ENCODE measurements around the gene TMEM174.

Gene TMEM174

GRCh38 chr5:73172951-73173350 lies at the start of gene TMEM174:
Gene TMEM174 (plus strand): TSS chr5:73173193. CDS start chr5:73173244, 51 bp downstream.
- no peak for DNase-seq

- no peak for DNase-seq
Observed at GRCh38 chr5:73125289-73125688, 47.7 kb upstream of the TMEM174 start.

- no peak for DNase-seq
Observed at GRCh38 chr5:73126381-73126780, 46.6 kb upstream of the TMEM174 start.

GRCh38 chr5:73126957-73127356 lies 46.0 kb upstream of the TMEM174 start:
- no peak for DNase-seq

- DNase-seq, result no peak
Observed at GRCh38 chr5:73129143-73129542, 43.9 kb upstream of the TMEM174 start.

GRCh38 chr5:73130811-73131210 lies 42.2 kb upstream of the TMEM174 start:
- no peak for DNase-seq

GRCh38 chr5:73131711-73132425 lies 41.1 kb upstream of the TMEM174 start:
- DNase-seq, result no peak

- DNase-seq, result no peak
Observed at GRCh38 chr5:73132759-73133158, 40.2 kb upstream of the TMEM174 start.

GRCh38 chr5:73135021-73135420 lies 38.0 kb upstream of the TMEM174 start:
- no peak for DNase-seq

GRCh38 chr5:73135429-73136054 lies 37.5 kb upstream of the TMEM174 start:
- DNase-seq, result no peak

GRCh38 chr5:73136055-73136562 lies 36.9 kb upstream of the TMEM174 start:
- no peak for DNase-seq

GRCh38 chr5:73137563-73138530 lies 35.1 kb upstream of the TMEM174 start:
- DNase-seq, result no peak

GRCh38 chr5:73139485-73139884 lies 33.5 kb upstream of the TMEM174 start:
- no peak for DNase-seq

- DNase-seq, result no peak
Observed at GRCh38 chr5:73140801-73141200, 32.2 kb upstream of the TMEM174 start.

- no peak for DNase-seq
Observed at GRCh38 chr5:73142035-73142434, 31.0 kb upstream of the TMEM174 start.

GRCh38 chr5:73143716-73144115 lies 29.3 kb upstream of the TMEM174 start:
- no peak for DNase-seq

- no peak for DNase-seq
Observed at GRCh38 chr5:73149540-73149939, 23.5 kb upstream of the TMEM174 start.

GRCh38 chr5:73150876-73151275 lies 22.1 kb upstream of the TMEM174 start:
- no peak for DNase-seq

GRCh38 chr5:73151766-73152410 lies 21.1 kb upstream of the TMEM174 start:
- DNase-seq, result no peak

- no peak for DNase-seq
Observed at GRCh38 chr5:73152411-73153388, 20.3 kb upstream of the TMEM174 start.

GRCh38 chr5:73153513-73153912 lies 19.5 kb upstream of the TMEM174 start:
- DNase-seq, result no peak

Measured in CD4-positive, alpha-beta T cell treated with Interleukin-12 subunit alpha and Interleukin-12 subunit beta, for 1 hour (primary cell).